DOHH2 (cell line): Measurements from ENCODE around the gene RCN2.
"Not testable (repeated sequence)": the region's sequence is repeated elsewhere in the genome, so short reads cannot be mapped to it uniquely, and the experiment has no call there.

ENCODE experiments used
- H3F3A ChIP-seq: fragments of 200-600 bp; sonication (generic), shearing (Covaris generic); 2 replicates; pipeline ENCODE4 v1.6.0; 2016; ENCODE audit warnings: antibody characterized with exemption, mild to moderate bottlenecking; ENCODE audit not compliant: control insufficient read depth, insufficient read depth
- H3K27ac ChIP-seq: fragments of 200-600 bp; sonication (generic); 2 replicates; pipeline ENCODE4 v1.5.1; 2014; ENCODE audit warnings: low read depth, mild to moderate bottlenecking, low read length, moderate library complexity
- H3K27me3 ChIP-seq: fragments of 200-600 bp; sonication (generic); 2 replicates; pipeline ENCODE4 v1.6.1; 2014; ENCODE audit warnings: mild to moderate bottlenecking, low read length, mixed read lengths; ENCODE audit not compliant: control insufficient read depth
- H3K36me3 ChIP-seq: fragments of 200-600 bp; sonication (generic); 2 replicates; pipeline ENCODE4 v1.6.1; 2014; ENCODE audit warnings: mild to moderate bottlenecking, low read length, moderate library complexity, mixed read lengths; ENCODE audit not compliant: control insufficient read depth
- H3K4me1 ChIP-seq: fragments of 200-600 bp; sonication (generic); 2 replicates; pipeline ENCODE4 v1.6.1; 2014; ENCODE audit warnings: mild to moderate bottlenecking, low read length, mixed read lengths; ENCODE audit not compliant: control insufficient read depth
- H3K4me2 ChIP-seq: fragments of 200-600 bp; sonication (generic); 2 replicates; pipeline ENCODE4 v1.6.0; 2014; ENCODE audit warnings: mild to moderate bottlenecking, low read length, moderate library complexity
- H3K4me3 ChIP-seq: fragments of 200-600 bp; sonication (generic); 2 replicates; pipeline ENCODE4 v1.5.1; 2014; ENCODE audit warnings: mild to moderate bottlenecking, low read length, mixed read lengths
- H3K79me2 ChIP-seq: fragments of 200-600 bp; sonication (generic); 2 replicates; pipeline ENCODE4 v1.6.1; 2014; ENCODE audit warnings: mild to moderate bottlenecking, low read length, mixed read lengths; ENCODE audit not compliant: control insufficient read depth
- H3K9me2 ChIP-seq: fragments of 200-600 bp; sonication (generic); replicated peaks from 2 replicates; pipeline ENCODE4 v1.6.1; 2014; ENCODE audit warnings: mild to moderate bottlenecking, low read length, mixed read lengths; ENCODE audit not compliant: control insufficient read depth
- H3K9me3 ChIP-seq: fragments of 200-600 bp; sonication (generic); 2 replicates; pipeline ENCODE4 v1.6.1; 2014; ENCODE audit warnings: antibody characterized with exemption, low read length, mixed read lengths; ENCODE audit not compliant: control insufficient read depth, insufficient read depth
- H4K20me1 ChIP-seq: fragments of 200-600 bp; sonication (generic); 2 replicates; pipeline ENCODE4 v1.6.0; 2014; ENCODE audit warnings: low read depth, mild to moderate bottlenecking, antibody characterized with exemption, low read length, moderate library complexity; ENCODE audit not compliant: control insufficient read depth, insufficient read depth
- CTCF ChIP-seq: fragments of 200-600 bp; sonication (generic); IDR thresholded peaks from one replicate; pipeline ENCODE4 v1.5.1; 2014; ENCODE audit warnings: antibody characterized with exemption, mild to moderate bottlenecking, low read depth, low read length; ENCODE audit not compliant: poor library complexity, severe bottlenecking
- EZH2phosphoT487 ChIP-seq: fragments of 200-600 bp; sonication (generic); IDR thresholded peaks from 2 replicates; pipeline ENCODE4 v1.6.1; 2017; ENCODE audit warnings: borderline replicate concordance, mild to moderate bottlenecking, antibody characterized with exemption, low read length, moderate library complexity, mixed read lengths

RCN2 gene

DNA sequence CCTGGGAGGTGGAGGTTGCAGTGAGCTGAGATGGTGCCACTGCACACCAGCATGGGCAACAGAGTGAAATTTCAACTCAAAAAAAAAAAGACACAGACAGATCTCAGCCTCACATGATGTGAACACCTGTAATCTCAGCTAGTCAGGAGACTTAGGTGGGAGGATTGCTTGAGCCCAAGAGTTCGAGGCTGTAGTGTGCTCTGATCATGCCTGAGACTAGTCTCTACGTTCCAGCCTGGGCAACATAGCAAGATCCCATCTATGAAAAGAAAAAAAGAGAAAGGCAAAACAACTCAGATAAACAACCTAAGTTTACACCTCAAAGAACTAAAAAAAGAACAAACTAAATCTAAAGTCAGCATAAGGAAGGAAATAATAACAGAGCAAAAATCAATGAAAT, 37.4 kb upstream of the RCN2 start:
- H3K9me2 ChIP-seq = no peaks in the 10 kb centered on the region
- no peaks in the 10 kb centered on the region for H4K20me1 ChIP-seq
- no peak overlapping the region for H3K4me2 ChIP-seq
- no peaks in the 10 kb centered on the region for H3K27me3 ChIP-seq
- H3F3A ChIP-seq = no peaks in the 10 kb centered on the region
- no peaks in the 10 kb centered on the region for H3K9me3 ChIP-seq
- no peak for TF ChIP-seq EZH2phosphoT487
- no peak for TF ChIP-seq CTCF
- no peaks in the 10 kb centered on the region for H3K4me1 ChIP-seq
- no peak overlapping the region for H3K27ac ChIP-seq
- no peaks in the 10 kb centered on the region for H3K36me3 ChIP-seq
- H3K4me3 ChIP-seq = no peak overlapping the region
- no peaks in the 10 kb centered on the region for H3K79me2 ChIP-seq

DNA sequence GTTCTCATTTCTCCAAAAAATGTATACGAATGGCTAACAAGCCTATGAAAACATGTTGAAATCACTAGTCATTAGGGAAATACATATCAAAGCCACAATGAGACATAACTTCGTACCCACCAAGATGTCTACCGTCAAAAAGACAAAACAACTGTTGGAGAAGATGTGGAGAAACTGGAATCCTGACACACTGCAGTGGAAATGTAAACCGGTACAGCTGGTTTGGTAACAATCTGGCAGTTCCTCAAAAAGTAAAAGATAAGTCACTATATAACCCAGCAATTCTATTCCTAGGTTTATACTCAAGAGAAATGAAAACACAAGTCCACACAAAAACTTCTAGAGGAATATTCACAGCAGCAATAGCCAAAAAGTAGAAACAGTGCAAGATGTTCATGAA, 33.4 kb upstream of the RCN2 start:
- H3K4me2 ChIP-seq = no peak overlapping the region
- H3K4me3 ChIP-seq = no peak overlapping the region
- no peaks in the 10 kb centered on the region for H3K79me2 ChIP-seq
- no peaks in the 10 kb centered on the region for H3K36me3 ChIP-seq
- no peaks in the 10 kb centered on the region for H3K4me1 ChIP-seq
- no peak for TF ChIP-seq EZH2phosphoT487
- TF ChIP-seq CTCF = no peak
- no peaks in the 10 kb centered on the region for H4K20me1 ChIP-seq
- no peaks in the 10 kb centered on the region for H3F3A ChIP-seq
- H3K9me2 ChIP-seq = no peaks in the 10 kb centered on the region
- no peaks in the 10 kb centered on the region for H3K27me3 ChIP-seq
- no peaks in the 10 kb centered on the region for H3K9me3 ChIP-seq
- no peak overlapping the region for H3K27ac ChIP-seq

GRCh38 chr15:76899176-76899930, 32.2 kb upstream of the RCN2 start:
- not testable (repeated sequence) for H3F3A ChIP-seq, H3K4me2 ChIP-seq, H3K9me3 ChIP-seq, H4K20me1 ChIP-seq, H3K4me1 ChIP-seq, H3K27me3 ChIP-seq, H3K36me3 ChIP-seq, H3K27ac ChIP-seq, H3K79me2 ChIP-seq, H3K4me3 ChIP-seq, H3K9me2 ChIP-seq

GRCh38 chr15:76899931-76900310, 31.6 kb upstream of the RCN2 start:
- not testable (repeated sequence) for H3K9me2 ChIP-seq, H3K79me2 ChIP-seq, H3K4me3 ChIP-seq, H3K27me3 ChIP-seq, H4K20me1 ChIP-seq, H3K27ac ChIP-seq, H3K36me3 ChIP-seq, H3K4me2 ChIP-seq, H3F3A ChIP-seq, H3K9me3 ChIP-seq
- H3K4me1 ChIP-seq = peaks cover 11% of the 10 kb centered on the region
